ENCODE data around the gene SUPT3H. TPM values are rescaled to one million over a fixed set of nuclear protein-coding genes. Genes with fewer than 3 reads are reported as not detected.

Gene SUPT3H
- total and polyA plus RNA-seq, 2 of the 13 experiments (the other 11 are each of a cell fraction or from before 2014, with no cell fraction given), result 11.9 to 36.1 TPM

- FAIRE-seq (no peak), ATAC-seq (no peak), DNase-seq (ENCODE audit: low spot score) (peak; percentile 54)
- intact Hi-C loops (cut with micrococcal nuclease; ENCODE audit: unreplicated experiment) (no loop called here), in situ Hi-C loops (cut with HindIII; ENCODE audit: extremely low pct_ligation_motif_present, low pct_unique_long_range_greater_than_20kb) (no loop called here)
- 69% methylated on average over 2 of the region's 2 CpGs for WGBS (ENCODE audit: low lambda C conversion rate)
- BruUV-seq (replicated peaks), result no TSS peak
- POLR2A ChIA-PET, result no interaction called here
- H3K4me2 ChIP-seq (ENCODE audit: low read depth, low read length), result no peak overlapping the region
- H2AFZ ChIP-seq (ENCODE audit: low read length), result no peak overlapping the region
- H3K4me3 ChIP-seq (replicated peaks in 1 of 3; ENCODE audit: insufficient read depth in 1 of 3, low read depth in 2 of 3, low read length in 3 of 3), result no peak overlapping the region
- no peaks in the 10 kb centered on the region for H4K20me1 ChIP-seq (ENCODE audit: insufficient read depth, low read length)
- H3K27me3 ChIP-seq (ENCODE audit: control insufficient read depth in 1 of 2, insufficient read depth in 2 of 2, low read length in 2 of 2), result no peaks in the 10 kb centered on the region
- H3K9me3 ChIP-seq (ENCODE audit: low read length), result no peaks in the 10 kb centered on the region
- H3K36me3 ChIP-seq (replicated peaks in 1 of 2; ENCODE audit: control insufficient read depth in 1 of 2, insufficient read depth in 2 of 2, low read length in 2 of 2), result no peaks in the 10 kb centered on the region
- H3K79me2 ChIP-seq (ENCODE audit: insufficient read depth, low read length), result no peaks in the 10 kb centered on the region
- CTCF ChIA-PET (ENCODE audit: low intra/inter-chr PET ratio, low total read pairs), result no interaction called here
- H3K9ac ChIP-seq (ENCODE audit: insufficient read depth, low read depth, low read length), result no peak overlapping the region
- H3K4me1 ChIP-seq (ENCODE audit: insufficient read depth, low read length), result 0 out of 2 replicates have a peak, but pooled peaks cover 5% of the 10 kb centered on the region
- H3K27ac ChIP-seq (ENCODE audit: extremely low read length, insufficient read depth, low read length), result no peak overlapping the region
- TF ChIP-seq RFXAP (CRISPR knock-in tag; IDR thresholded peaks at IDR 0.05; ENCODE audit: borderline replicate concordance), result no peak
- no peak for TF ChIP-seq MED8 (CRISPR knock-in tag; IDR thresholded peaks at IDR 0.05; ENCODE audit: insufficient replicate concordance)
- peak; percentile 35; the same call in 1 of the 2 replicates for TF ChIP-seq GATAD2A (CRISPR knock-in tag; IDR thresholded peaks at IDR 0.05)
- no peak for TF ChIP-seq ZNF644 (CRISPR knock-in tag; IDR thresholded peaks at IDR 0.05; ENCODE audit: low read depth)
- TF ChIP-seq ZFYVE20 (CRISPR knock-in tag; IDR thresholded peaks at IDR 0.05; ENCODE audit: borderline replicate concordance, low read depth), result no peak
- no peak for TF ChIP-seq HIC2 (CRISPR knock-in tag; IDR thresholded peaks at IDR 0.05; ENCODE audit: low read depth)
- peak in 1 of 2 experiments; percentile 50; a peak in 1 of 4 replicates for TF ChIP-seq ATF4 (CRISPR knock-in tag; IDR thresholded peaks at IDR 0.05)
- TF ChIP-seq LCORL (IDR thresholded peaks at IDR 0.05), result no peak
- no peak for TF ChIP-seq LCORL (CRISPR knock-in tag; IDR thresholded peaks at IDR 0.05)
- no peak for TF ChIP-seq ZMAT5 (CRISPR knock-in tag; IDR thresholded peaks at IDR 0.05; ENCODE audit: borderline replicate concordance, low read depth)
- TF ChIP-seq IKZF5 (CRISPR knock-in tag; IDR thresholded peaks at IDR 0.05), result no peak
- TF ChIP-seq NFE2 (CRISPR knock-in tag; IDR thresholded peaks at IDR 0.05), result no peak
- TF ChIP-seq CEBPG (CRISPR knock-in tag; IDR thresholded peaks at IDR 0.05), result peak; percentile 79
- TF ChIP-seq KDM3A (CRISPR knock-in tag; IDR thresholded peaks at IDR 0.05; ENCODE audit: low read depth), result no peak
- no peak for TF ChIP-seq PCBP2 (optimal IDR thresholded peaks at IDR 0.05; ENCODE audit: low read depth, low read length, poor library complexity, severe bottlenecking)
- TF ChIP-seq SKIL (CRISPR knock-in tag; IDR thresholded peaks at IDR 0.05; ENCODE audit: borderline replicate concordance), result no peak
- no peak for TF ChIP-seq MTERF4 (CRISPR knock-in tag; IDR thresholded peaks at IDR 0.05)
- TF ChIP-seq ZSCAN30 (CRISPR knock-in tag; IDR thresholded peaks at IDR 0.05), result no peak
- TF ChIP-seq XBP1 (CRISPR knock-in tag; IDR thresholded peaks at IDR 0.05), result no peak
These were observed 351.7 kb downstream of the SUPT3H start for GRCh38 chr6:45026003-45026516.

All from HepG2 (cell line).